Stomach (tissue), 4 donors: ENCODE data around the gene MAMDC2.

Experiments
- EP300 ChIP-seq: sonication (generic); formaldehyde crosslinking; IDR thresholded peaks from one replicate; pipeline ENCODE4 v1.6.1; 2017; ENCODE audit warnings: antibody characterized with exemption
- POLR2AphosphoS5 ChIP-seq, 3 donors: sonication (generic); formaldehyde crosslinking; IDR thresholded peaks; one replicate each; pipeline ENCODE4 v1.6.1; 2016; ENCODE audit warnings: antibody characterized with exemption in 3 of 3
- TF ChIP-seq, protein P1 (sequence below), 7 experiments: fragments of 450-650 bp in 4 of 7; fragments of 200-600 bp in 3 of 7; sonication (generic) in 3 of 7; IDR thresholded peaks; one replicate each; pipeline ENCODE4 v1.5.1; 2016 to 2019; ENCODE audit warnings: antibody characterized with exemption in 7 of 7, control low read depth in 2 of 7, mild to moderate bottlenecking in 1 of 7

DNA sequence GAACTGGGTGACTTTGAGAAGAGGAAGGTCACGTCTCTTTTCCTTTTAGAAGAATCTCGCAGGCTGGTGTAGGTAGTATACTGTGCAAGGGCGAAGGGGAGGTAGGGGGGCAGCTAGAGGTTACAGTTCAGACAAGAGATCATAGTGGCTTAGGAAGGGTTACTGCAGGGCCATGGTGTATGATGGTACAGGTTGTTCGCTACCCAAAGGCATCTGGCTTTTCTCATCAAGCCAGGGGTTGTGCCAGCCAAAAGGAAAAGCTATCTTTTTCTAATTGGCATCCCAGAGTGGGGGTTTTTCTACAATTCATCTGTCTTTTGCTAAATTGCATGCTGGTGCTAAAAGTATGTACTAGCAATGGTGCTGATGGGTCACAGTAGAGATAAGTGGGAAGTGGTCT, 22.8 kb downstream of the MAMDC2 start:
- TF ChIP-seq, protein P1, sequence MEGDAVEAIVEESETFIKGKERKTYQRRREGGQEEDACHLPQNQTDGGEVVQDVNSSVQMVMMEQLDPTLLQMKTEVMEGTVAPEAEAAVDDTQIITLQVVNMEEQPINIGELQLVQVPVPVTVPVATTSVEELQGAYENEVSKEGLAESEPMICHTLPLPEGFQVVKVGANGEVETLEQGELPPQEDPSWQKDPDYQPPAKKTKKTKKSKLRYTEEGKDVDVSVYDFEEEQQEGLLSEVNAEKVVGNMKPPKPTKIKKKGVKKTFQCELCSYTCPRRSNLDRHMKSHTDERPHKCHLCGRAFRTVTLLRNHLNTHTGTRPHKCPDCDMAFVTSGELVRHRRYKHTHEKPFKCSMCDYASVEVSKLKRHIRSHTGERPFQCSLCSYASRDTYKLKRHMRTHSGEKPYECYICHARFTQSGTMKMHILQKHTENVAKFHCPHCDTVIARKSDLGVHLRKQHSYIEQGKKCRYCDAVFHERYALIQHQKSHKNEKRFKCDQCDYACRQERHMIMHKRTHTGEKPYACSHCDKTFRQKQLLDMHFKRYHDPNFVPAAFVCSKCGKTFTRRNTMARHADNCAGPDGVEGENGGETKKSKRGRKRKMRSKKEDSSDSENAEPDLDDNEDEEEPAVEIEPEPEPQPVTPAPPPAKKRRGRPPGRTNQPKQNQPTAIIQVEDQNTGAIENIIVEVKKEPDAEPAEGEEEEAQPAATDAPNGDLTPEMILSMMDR (IDR thresholded peaks at IDR 0.05), result no peak
- TF ChIP-seq POLR2AphosphoS5 (IDR thresholded peaks at IDR 0.05) (no peak), EP300 (no peak)
